Loucy (cell line): Measurements from ENCODE around the gene L3MBTL4.

Experiments
- H2AFZ ChIP-seq: fragments of 200-600 bp; sonication (generic); 2 replicates; pipeline ENCODE4 v1.6.0; 2016; ENCODE audit warnings: antibody characterized with exemption, mild to moderate bottlenecking, low read length, moderate library complexity
- H3F3A ChIP-seq: fragments of 200-600 bp; 2 replicates; pipeline ENCODE4 v1.6.0; 2016; ENCODE audit warnings: antibody characterized with exemption, low read depth, mild to moderate bottlenecking
- H3K27me3 ChIP-seq: fragments of 200-600 bp; sonication (generic); 2 replicates; pipeline ENCODE4 v1.6.1; 2014; ENCODE audit warnings: low read length, mild to moderate bottlenecking; ENCODE audit not compliant: insufficient read depth, poor library complexity, severe bottlenecking
- H3K36me3 ChIP-seq: fragments of 200-600 bp; sonication (generic); 2 replicates; pipeline ENCODE4 v1.6.1; 2016; ENCODE audit warnings: low read length; ENCODE audit not compliant: insufficient read depth
- H3K4me1 ChIP-seq: fragments of 200-600 bp; sonication (generic); 2 replicates; pipeline ENCODE4 v1.5.1; 2014; ENCODE audit warnings: low read length, mild to moderate bottlenecking; ENCODE audit not compliant: insufficient read depth, poor library complexity, severe bottlenecking
- H3K4me2 ChIP-seq: fragments of 200-600 bp; sonication (generic); 2 replicates; pipeline ENCODE4 v1.6.0; 2014; ENCODE audit warnings: antibody characterized with exemption, low read length, low read depth, mild to moderate bottlenecking; ENCODE audit not compliant: poor library complexity, severe bottlenecking
- H3K4me3 ChIP-seq: fragments of 200-600 bp; sonication (generic); 2 replicates; pipeline ENCODE4 v1.5.1; 2014; ENCODE audit warnings: low read length, mild to moderate bottlenecking, mixed read lengths; ENCODE audit not compliant: poor library complexity, severe bottlenecking
- H3K79me2 ChIP-seq: fragments of 200-600 bp; sonication (generic); 2 replicates; pipeline ENCODE4 v1.6.1; 2014; ENCODE audit warnings: low read length; ENCODE audit not compliant: insufficient read depth
- H3K9ac ChIP-seq: fragments of 200-600 bp; sonication (generic); 2 replicates; pipeline ENCODE4 v1.6.0; 2014; ENCODE audit warnings: mild to moderate bottlenecking, low read depth, low read length, moderate library complexity; ENCODE audit not compliant: poor library complexity, severe bottlenecking
- H3K9me2 ChIP-seq: fragments of 200-600 bp; sonication (generic); replicated peaks from 2 replicates; pipeline ENCODE4 v1.6.1; 2016; ENCODE audit warnings: low read depth, low read length, mixed read lengths
- H3K9me3 ChIP-seq: fragments of 200-600 bp; sonication (generic); 2 replicates; pipeline ENCODE4 v1.6.1; 2014; ENCODE audit warnings: mild to moderate bottlenecking, antibody characterized with exemption, low read length, low read depth; ENCODE audit not compliant: insufficient read depth
- H4K20me1 ChIP-seq: fragments of 200-600 bp; sonication (generic); 2 replicates; pipeline ENCODE4 v1.6.0; 2014; ENCODE audit warnings: antibody characterized with exemption, low read length, mild to moderate bottlenecking; ENCODE audit not compliant: insufficient read depth, poor library complexity, severe bottlenecking
- EZH2phosphoT487 ChIP-seq: fragments of 200-600 bp; IDR thresholded peaks from 2 replicates; pipeline ENCODE4 v1.6.1; 2018; ENCODE audit warnings: antibody characterized with exemption, mild to moderate bottlenecking, moderate library complexity, borderline replicate concordance
- TF ChIP-seq, protein P1 (sequence below): fragments of 200-600 bp; sonication (generic); conservative IDR thresholded peaks from 2 replicates; pipeline ENCODE4 v1.5.1; 2014; ENCODE audit warnings: mild to moderate bottlenecking, antibody characterized with exemption, low read length

L3MBTL4 gene

DNA sequence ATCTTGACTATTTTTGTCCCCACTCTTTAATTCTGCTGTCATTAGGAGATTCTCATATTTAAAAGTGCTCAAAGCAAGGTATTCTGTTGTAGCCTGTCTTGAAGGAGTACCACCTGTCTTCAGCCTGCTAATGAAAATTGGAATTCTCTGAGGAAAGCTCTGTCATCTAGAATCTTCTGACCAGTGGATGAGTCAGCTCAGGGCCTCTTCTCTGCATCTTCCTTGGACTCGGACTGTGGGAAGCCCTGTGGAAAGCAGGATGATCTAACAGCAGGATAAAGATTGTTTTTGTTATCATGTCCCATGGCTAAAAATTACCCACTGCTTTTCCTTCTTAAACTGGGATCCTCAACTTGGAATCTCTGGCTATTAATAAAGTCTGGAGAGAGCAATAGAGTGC is 500.7 kb downstream of the L3MBTL4 start:
- no peak for TF ChIP-seq EZH2phosphoT487
- TF ChIP-seq, protein P1, sequence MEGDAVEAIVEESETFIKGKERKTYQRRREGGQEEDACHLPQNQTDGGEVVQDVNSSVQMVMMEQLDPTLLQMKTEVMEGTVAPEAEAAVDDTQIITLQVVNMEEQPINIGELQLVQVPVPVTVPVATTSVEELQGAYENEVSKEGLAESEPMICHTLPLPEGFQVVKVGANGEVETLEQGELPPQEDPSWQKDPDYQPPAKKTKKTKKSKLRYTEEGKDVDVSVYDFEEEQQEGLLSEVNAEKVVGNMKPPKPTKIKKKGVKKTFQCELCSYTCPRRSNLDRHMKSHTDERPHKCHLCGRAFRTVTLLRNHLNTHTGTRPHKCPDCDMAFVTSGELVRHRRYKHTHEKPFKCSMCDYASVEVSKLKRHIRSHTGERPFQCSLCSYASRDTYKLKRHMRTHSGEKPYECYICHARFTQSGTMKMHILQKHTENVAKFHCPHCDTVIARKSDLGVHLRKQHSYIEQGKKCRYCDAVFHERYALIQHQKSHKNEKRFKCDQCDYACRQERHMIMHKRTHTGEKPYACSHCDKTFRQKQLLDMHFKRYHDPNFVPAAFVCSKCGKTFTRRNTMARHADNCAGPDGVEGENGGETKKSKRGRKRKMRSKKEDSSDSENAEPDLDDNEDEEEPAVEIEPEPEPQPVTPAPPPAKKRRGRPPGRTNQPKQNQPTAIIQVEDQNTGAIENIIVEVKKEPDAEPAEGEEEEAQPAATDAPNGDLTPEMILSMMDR: no peak
- Histone ChIP-seq H3K27me3 (no peaks in the 10 kb centered on the region), H3K9me3 (no peaks in the 10 kb centered on the region; the same call in 1 of the 2 replicates), H3F3A (no peaks in the 10 kb centered on the region), H3K4me3 (no peak overlapping the region), H3K9ac (no peak overlapping the region), H2AFZ (no peak overlapping the region), H3K79me2 (no peaks in the 10 kb centered on the region), H3K4me1 (no peaks in the 10 kb centered on the region), H3K9me2 (no peaks in the 10 kb centered on the region), H3K36me3 (no peaks in the 10 kb centered on the region), H4K20me1 (no peaks in the 10 kb centered on the region), H3K4me2 (no peak overlapping the region)

DNA sequence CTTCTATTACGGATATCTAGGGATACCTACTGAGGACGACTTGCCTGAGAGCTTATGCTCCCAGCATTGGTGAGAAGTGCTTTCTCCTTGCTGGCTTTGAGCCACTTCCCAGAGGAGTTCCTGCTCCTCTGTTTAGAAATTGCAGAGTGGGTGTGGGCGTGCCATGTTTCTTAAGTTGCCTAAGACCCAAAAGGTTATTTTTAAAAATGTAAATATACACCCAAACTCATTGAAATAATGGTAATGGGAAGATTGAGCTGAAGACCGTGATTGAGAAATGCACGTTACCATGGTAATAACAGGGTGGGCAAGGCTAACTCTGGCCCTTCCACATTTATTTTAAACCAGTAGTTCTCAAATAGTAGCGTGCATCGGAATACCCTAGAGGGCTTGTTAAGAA is 502.1 kb downstream of the L3MBTL4 start:
- Histone ChIP-seq H3K9ac (no peak overlapping the region), H3K4me1 (no peaks in the 10 kb centered on the region), H3K36me3 (no peaks in the 10 kb centered on the region), H3K27me3 (no peaks in the 10 kb centered on the region), H3K9me2 (no peaks in the 10 kb centered on the region), H3K4me2 (no peak overlapping the region), H3K79me2 (no peaks in the 10 kb centered on the region), H3K4me3 (no peak overlapping the region), H3F3A (no peaks in the 10 kb centered on the region), H3K9me3 (no peaks in the 10 kb centered on the region; the same call in 1 of the 2 replicates), H2AFZ (no peak overlapping the region), H4K20me1 (no peaks in the 10 kb centered on the region)
- TF ChIP-seq EZH2phosphoT487: no peak
- TF ChIP-seq, protein P1: no peak

DNA sequence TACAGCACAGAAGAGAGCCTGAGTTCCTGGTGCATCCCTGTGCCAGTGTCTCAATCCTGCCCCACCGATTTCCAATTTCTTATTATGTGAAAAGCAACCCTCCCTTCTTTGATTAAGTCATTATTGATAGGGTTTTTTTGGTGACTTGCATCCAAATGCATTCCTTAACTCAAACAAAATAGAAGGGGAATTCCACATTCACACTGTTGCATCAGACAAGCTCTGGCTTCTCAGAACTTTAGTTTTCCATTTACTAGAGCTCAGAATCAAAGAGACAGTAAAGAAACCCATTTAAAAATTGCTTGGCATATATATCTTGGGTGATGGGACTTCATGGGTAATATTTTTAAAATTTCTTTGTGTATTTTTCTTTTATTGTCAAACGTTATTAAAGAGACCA is 505.6 kb downstream of the L3MBTL4 start:
- Histone ChIP-seq H3K79me2 (no peaks in the 10 kb centered on the region), H3K4me2 (no peak overlapping the region), H3K27me3 (no peaks in the 10 kb centered on the region), H3K9me2 (no peaks in the 10 kb centered on the region), H4K20me1 (no peaks in the 10 kb centered on the region), H3K9me3 (no peaks in the 10 kb centered on the region; the same call in 1 of the 2 replicates), H2AFZ (no peak overlapping the region), H3F3A (no peaks in the 10 kb centered on the region), H3K9ac (no peak overlapping the region), H3K4me3 (no peak overlapping the region), H3K36me3 (no peaks in the 10 kb centered on the region), H3K4me1 (no peaks in the 10 kb centered on the region)
- TF ChIP-seq, protein P1: no peak
- TF ChIP-seq EZH2phosphoT487: no peak
